GM12801 (cell line): ENCODE measurements around the gene AARSD1.

Source experiments
- CTCF ChIP-seq: IDR thresholded peaks from one replicate; pipeline ENCODE4 v1.5.1; 2011; ENCODE audit warnings: control low read depth; ENCODE audit not compliant: insufficient read length; ENCODE audit errors: extremely low read depth

Gene AARSD1

GRCh38 chr17:42918902-42919521, 45.2 kb downstream of the AARSD1 start:
- no peak for TF ChIP-seq CTCF

- no peak for TF ChIP-seq CTCF
Measured at GRCh38 chr17:42917236-42917603, 47.0 kb downstream of the AARSD1 start.

GRCh38 chr17:42913981-42914617, 50.2 kb downstream of the AARSD1 start:
- TF ChIP-seq CTCF = no peak

- TF ChIP-seq CTCF = no peak
Measured at GRCh38 chr17:42913522-42913921, 50.7 kb downstream of the AARSD1 start.

GRCh38 chr17:42908872-42909700, 55.2 kb downstream of the AARSD1 start:
- no peak for TF ChIP-seq CTCF

- TF ChIP-seq CTCF = no peak
Measured at GRCh38 chr17:42906772-42907446, 57.3 kb downstream of the AARSD1 start.

GRCh38 chr17:42904110-42904469, 60.2 kb downstream of the AARSD1 start:
- TF ChIP-seq CTCF = no peak
